A549 treated with AZD9567 at 1 μM for 4 hours (cell line): ENCODE data around the gene EHD2. TPM values are rescaled to one million over a fixed set of nuclear protein-coding genes. Genes with fewer than 3 reads are reported as not detected.

Experiments
- total RNA-seq: library from RNA; stranded (reverse); fragments of 200-300 nt; extraction: Qiagen RNA extraction; gene quantifications from 5 replicates; pipeline ENCODE4 v1.2.3, GENCODE V29; 2022; ENCODE audit not compliant: insufficient read depth

EHD2 gene, protein sequence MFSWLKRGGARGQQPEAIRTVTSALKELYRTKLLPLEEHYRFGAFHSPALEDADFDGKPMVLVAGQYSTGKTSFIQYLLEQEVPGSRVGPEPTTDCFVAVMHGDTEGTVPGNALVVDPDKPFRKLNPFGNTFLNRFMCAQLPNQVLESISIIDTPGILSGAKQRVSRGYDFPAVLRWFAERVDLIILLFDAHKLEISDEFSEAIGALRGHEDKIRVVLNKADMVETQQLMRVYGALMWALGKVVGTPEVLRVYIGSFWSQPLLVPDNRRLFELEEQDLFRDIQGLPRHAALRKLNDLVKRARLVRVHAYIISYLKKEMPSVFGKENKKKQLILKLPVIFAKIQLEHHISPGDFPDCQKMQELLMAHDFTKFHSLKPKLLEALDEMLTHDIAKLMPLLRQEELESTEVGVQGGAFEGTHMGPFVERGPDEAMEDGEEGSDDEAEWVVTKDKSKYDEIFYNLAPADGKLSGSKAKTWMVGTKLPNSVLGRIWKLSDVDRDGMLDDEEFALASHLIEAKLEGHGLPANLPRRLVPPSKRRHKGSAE
- total RNA-seq: 116 to 142 TPM (median 133 TPM) in 5 replicates

DNA sequence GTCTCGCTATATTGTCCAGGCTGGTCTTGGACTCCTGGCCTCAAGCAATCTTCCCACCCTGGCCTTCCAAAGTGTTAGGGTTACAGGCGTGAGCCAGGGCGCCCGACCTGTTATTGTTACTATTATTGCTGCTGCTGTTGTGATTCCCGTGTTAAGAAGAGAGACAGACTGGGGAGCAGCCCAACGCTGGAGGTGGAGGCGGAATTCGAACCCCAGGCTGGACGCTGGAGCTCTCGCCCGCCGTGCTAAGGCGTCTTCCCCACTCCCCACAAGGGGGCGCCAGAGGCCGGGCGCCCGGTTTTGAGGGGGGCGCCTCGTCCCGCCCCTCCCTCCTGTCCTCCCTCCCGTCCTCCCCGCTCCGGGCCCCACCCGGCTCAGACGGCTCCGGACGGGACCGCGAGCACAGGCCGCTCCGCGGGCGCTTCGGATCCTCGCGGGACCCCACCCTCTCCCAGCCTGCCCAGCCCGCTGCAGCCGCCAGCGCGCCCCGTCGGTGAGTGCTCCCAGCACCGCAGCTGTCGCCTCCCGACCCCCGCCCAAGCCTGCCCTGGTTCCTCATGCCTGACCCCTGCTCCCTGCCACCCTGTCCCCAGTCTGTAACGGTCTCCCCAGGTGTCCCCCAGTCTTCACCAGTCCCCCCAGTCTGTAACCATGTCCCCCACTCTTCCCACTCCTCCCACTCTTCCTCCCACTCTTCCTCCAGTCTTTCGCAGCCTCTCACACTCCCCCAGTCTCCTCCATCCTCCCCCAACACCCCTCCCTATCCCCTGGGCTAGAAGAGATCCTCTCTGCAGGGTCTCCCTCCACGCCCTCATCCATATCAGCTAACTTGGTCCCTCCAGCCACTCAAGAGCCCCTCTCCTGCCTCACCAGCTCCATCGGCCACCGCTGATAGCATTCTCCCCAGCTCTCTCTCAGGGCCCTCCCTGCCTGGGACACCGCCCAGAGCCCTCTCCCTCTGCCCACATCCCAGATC is at the start of gene EHD2:
Gene EHD2 (plus strand): TSS at position 377 of the 976 bp plus-strand sequence. CDS start 3,191 bp downstream, outside the sequence.

DNA sequence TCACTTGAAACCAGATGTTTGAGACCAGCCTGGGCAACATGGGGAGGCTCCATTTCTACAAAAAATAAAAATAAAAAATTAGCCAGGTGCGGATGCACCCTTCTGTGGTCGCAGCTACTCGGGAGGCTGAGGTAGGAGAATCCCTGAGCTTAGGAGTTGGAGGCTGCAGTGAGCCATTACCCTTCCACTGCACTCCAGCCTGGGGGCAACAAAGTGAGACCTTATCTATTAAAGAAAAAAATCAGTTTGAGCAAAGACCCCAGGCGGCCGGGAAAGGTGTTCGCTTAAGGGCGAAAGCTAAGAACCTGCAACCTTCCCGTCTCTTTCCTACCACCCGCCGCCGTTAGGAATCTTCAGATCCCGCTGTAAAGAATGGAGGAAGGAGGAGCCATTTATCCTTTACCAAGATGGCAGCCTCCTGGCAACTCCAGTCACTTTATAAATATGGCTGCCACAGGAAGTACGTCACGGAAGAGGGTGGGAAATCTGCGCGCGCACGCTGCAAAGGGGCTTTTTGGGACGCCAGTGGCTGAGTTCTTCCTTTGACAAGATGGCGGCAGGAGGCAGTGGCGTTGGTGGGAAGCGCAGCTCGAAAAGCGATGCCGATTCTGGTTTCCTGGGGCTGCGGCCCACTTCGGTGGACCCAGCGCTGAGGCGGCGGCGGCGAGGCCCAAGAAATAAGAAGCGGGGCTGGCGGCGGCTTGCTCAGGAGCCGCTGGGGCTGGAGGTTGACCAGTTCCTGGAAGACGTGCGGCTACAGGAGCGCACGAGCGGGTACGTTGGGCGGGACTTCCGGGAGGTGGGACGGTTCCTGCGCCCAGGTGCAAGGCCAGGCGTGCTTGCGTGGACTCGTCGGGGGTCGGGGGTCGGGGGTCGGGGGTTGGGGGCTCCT is 32.0 kb downstream of the EHD2 start, which contains the start of gene NOP53:
Gene NOP53 (plus strand): TSS at position 537 of the 892 bp plus-strand sequence. CDS start 14 bp downstream, at position 551.

DNA sequence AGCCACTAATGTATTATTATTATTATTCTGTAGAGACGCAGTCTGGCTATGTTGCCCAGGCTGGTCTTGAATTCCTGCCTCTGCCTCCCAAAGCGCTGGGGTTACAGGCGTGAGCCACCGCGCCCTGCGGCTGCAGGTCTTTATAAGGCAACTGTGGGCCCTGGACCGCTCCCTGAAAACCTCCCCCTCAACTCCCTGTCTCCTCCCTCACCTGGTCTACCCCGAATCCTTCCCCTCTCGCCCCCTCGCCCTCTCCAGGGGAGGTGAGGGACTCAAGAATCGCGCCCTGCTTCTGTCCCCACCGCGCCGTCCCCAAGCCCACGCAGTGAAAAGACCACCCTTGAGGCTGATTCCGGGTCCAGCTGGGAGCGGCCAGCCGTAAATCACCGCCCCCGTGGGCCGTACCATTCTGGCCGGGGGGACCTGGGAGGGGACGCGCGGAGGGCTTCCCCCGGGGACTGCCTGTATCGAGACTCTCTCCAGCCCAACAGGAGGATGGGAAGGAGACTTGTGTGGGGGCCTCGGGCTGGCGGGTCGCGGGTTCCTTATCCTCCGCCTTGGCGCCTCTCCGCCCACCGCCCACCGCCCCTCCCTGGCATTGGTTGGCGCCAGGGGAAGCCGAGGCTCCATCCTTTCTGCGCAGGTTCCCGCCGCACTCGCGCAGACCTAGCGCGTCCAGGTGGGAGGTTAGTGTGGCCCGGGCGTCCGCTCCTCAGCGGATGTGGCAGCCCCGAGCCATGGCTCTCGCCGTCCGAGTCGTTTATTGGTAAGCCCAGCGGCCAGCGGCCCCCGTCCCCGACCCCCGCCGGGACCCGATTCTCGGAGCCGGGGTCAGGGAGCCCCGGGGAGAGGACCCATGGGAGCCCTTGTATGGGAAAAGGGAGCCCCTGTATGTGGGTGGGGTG is 65.1 kb downstream of the EHD2 start, which contains the start of gene SELENOW:
Gene SELENOW (plus strand): TSS at position 655 of the 905 bp plus-strand sequence. CDS start 83 bp downstream, at position 738.

Other genes starting within 250 kb of the EHD2 start
- gene SLC8A2, start 241.5 kb upstream of the EHD2 start, total RNA-seq: 0.25 to 0.71 TPM (median 0.48 TPM) in 5 replicates
- gene KPTN, start 229.2 kb upstream of the EHD2 start, total RNA-seq: 18.1 to 21.0 TPM (median 19.3 TPM) in 5 replicates
- gene NAPA, start 198.4 kb upstream of the EHD2 start, total RNA-seq: 89.9 to 113 TPM (median 95.5 TPM) in 5 replicates
- gene ZNF541, start 140.3 kb upstream of the EHD2 start, total RNA-seq: not detected in 5 replicates
- 8.8 to 14.6 TPM (median 13.8 TPM) in 5 replicates for gene BICRA, start 104.3 kb upstream of the EHD2 start, total RNA-seq
- gene NOP53, start 32.1 kb downstream of the EHD2 start, total RNA-seq: 212 to 257 TPM (median 252 TPM) in 5 replicates
- 125 to 175 TPM (median 158 TPM) in 5 replicates for gene SELENOW, start 65.3 kb downstream of the EHD2 start, total RNA-seq
- not detected in 5 replicates for gene TPRX1, start 91.1 kb downstream of the EHD2 start, total RNA-seq
- not detected in 5 replicates for gene CRX, start 108.5 kb downstream of the EHD2 start, total RNA-seq
- not detected in 5 replicates for gene TPRX2, start 145.8 kb downstream of the EHD2 start, total RNA-seq
- gene SULT2A1, start 172.9 kb downstream of the EHD2 start, total RNA-seq: not detected in 5 replicates